PC-3 (cell line): Measurements from ENCODE around the gene SCAPER.

ENCODE experiments used
- EZH2 ChIP-seq: fragments of 300-600 bp; sonication (generic); IDR thresholded peaks from one replicate; pipeline ENCODE4 v1.6.1; 2017; ENCODE audit warnings: antibody characterized with exemption, mild to moderate bottlenecking, low read length; ENCODE audit not compliant: unreplicated experiment
- EZH2phosphoT487 ChIP-seq: fragments of 300-600 bp; sonication (generic); IDR thresholded peaks from 2 replicates; pipeline ENCODE4 v1.6.1; 2018; ENCODE audit warnings: mild to moderate bottlenecking, antibody characterized with exemption, low read length, borderline replicate concordance
- TF ChIP-seq, protein P1 (sequence below): fragments of 300-600 bp; sonication (generic); conservative IDR thresholded peaks from 2 replicates; pipeline ENCODE4 v1.5.1; 2017; ENCODE audit warnings: antibody characterized with exemption, low read depth, mild to moderate bottlenecking, low read length

DNA sequence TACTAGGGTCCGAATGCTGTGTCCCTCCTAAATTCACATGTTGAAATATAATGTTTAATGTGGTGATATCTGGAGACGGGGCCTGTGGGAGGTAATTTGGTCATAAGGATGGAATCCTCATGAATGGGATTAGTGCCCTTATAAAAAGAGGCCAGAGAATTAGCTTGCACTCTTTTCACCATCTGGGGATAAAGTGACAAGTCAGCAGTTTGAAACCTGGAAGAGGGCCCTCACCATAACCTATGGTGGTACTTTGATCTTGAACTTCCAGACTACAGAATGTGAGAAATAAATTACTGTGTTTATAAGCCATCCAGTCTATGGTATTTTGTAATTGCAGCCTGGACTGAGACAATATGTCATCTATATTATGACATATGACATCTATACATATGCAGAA lies 436.4 kb downstream of the SCAPER start:
- TF ChIP-seq, protein P1, sequence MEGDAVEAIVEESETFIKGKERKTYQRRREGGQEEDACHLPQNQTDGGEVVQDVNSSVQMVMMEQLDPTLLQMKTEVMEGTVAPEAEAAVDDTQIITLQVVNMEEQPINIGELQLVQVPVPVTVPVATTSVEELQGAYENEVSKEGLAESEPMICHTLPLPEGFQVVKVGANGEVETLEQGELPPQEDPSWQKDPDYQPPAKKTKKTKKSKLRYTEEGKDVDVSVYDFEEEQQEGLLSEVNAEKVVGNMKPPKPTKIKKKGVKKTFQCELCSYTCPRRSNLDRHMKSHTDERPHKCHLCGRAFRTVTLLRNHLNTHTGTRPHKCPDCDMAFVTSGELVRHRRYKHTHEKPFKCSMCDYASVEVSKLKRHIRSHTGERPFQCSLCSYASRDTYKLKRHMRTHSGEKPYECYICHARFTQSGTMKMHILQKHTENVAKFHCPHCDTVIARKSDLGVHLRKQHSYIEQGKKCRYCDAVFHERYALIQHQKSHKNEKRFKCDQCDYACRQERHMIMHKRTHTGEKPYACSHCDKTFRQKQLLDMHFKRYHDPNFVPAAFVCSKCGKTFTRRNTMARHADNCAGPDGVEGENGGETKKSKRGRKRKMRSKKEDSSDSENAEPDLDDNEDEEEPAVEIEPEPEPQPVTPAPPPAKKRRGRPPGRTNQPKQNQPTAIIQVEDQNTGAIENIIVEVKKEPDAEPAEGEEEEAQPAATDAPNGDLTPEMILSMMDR, result no peak
- TF ChIP-seq EZH2 (no peak), EZH2phosphoT487 (no peak)
